Subcutaneous adipose tissue (tissue), 4 donors: ENCODE data around the gene CNNM2. TPM values are rescaled to one million over a fixed set of nuclear protein-coding genes. Genes with fewer than 3 reads are reported as not detected.

Source experiments
- small RNA-seq: library from RNA; depleted of rRNA; stranded (forward); fragments of <200 nt; gene quantifications from one replicate; pipeline ENCODE3, GENCODE V24; 2016
- total RNA-seq, 4 donors: library from RNA; depleted of rRNA; stranded (reverse); fragments of >200 nt; gene quantifications; one replicate each; pipeline ENCODE4 v1.1.0, GENCODE V29; 2016
- TF ChIP-seq, protein P1 (sequence below): fragments of 450-650 bp; IDR thresholded peaks from one replicate; pipeline ENCODE4 v1.5.1; 2016; ENCODE audit warnings: low read depth, mild to moderate bottlenecking, control low read depth, antibody characterized with exemption, moderate library complexity

Gene CNNM2
- total RNA-seq, 4 donors from 2014 or later = 3.3 to 9.6 (median 5.1) TPM

DNA sequence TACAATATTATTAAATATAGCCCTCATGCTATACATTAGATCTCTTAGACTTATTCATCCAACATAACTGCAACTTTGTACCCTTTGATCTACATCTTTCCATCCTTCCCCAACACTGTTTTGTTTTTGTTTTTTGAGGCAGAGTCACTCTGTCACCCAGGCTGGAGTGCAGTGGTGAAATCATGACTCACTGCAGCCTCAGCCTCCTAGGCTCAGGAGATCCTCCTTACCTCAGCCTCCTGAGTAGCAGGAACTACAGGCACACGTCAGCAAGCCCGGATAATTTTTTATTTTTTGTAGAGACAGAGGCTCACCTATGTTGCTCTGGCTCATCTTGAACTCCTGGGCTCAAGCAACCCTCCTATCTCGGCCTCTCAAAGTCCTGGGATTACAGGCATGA is 221.7 kb downstream of the CNNM2 start:
- TF ChIP-seq, protein P1, sequence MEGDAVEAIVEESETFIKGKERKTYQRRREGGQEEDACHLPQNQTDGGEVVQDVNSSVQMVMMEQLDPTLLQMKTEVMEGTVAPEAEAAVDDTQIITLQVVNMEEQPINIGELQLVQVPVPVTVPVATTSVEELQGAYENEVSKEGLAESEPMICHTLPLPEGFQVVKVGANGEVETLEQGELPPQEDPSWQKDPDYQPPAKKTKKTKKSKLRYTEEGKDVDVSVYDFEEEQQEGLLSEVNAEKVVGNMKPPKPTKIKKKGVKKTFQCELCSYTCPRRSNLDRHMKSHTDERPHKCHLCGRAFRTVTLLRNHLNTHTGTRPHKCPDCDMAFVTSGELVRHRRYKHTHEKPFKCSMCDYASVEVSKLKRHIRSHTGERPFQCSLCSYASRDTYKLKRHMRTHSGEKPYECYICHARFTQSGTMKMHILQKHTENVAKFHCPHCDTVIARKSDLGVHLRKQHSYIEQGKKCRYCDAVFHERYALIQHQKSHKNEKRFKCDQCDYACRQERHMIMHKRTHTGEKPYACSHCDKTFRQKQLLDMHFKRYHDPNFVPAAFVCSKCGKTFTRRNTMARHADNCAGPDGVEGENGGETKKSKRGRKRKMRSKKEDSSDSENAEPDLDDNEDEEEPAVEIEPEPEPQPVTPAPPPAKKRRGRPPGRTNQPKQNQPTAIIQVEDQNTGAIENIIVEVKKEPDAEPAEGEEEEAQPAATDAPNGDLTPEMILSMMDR = no peak

Small RNA genes lying within 50 kb of the gene (small RNA-seq; reads per million reads assigned to genes)
- gene AS3MT (not detected), gene RF00026 (not detected), gene RF02271 (not detected)

Other genes with a start within 250 kb of the CNNM2 start
- gene ARL3, start 203.9 kb upstream of the CNNM2 start, total RNA-seq = 1 to 10 TPM; 3.7 to 6.5 (median 5.7) TPM
- 1 to 10 TPM; 2.6 to 8.1 (median 4.4) TPM for gene SFXN2, start 203.7 kb upstream of the CNNM2 start, total RNA-seq
- gene WBP1L, start 174.3 kb upstream of the CNNM2 start, total RNA-seq = 100 to 1,000 TPM in 3 of 4 donors, 10 to 100 TPM in 1; 92.8 to 185 (median 154) TPM
- not detected for gene CYP17A1, start 80.9 kb upstream of the CNNM2 start, total RNA-seq
- gene BORCS7, start 64.0 kb upstream of the CNNM2 start, total RNA-seq = 10 to 100 TPM; 36.7 to 64.4 (median 50.7) TPM
- 1 to 10 TPM in 3 of 4 donors, not detected in 1; 2.2 to 4.0 (median 2.6) TPM for gene AS3MT, start 48.8 kb upstream of the CNNM2 start, total RNA-seq